ENCODE results near the gene GRIK1. TPM values are rescaled to one million over a fixed set of nuclear protein-coding genes. Genes with fewer than 3 reads are reported as not detected.

GRIK1 gene
- polyA plus RNA-seq, 1 donor (not counting 4 experiments of a cell fraction or from before 2014, with no cell fraction given), result not detected

GRCh38 chr21:29678626-29679025 lies 261.2 kb downstream of the GRIK1 start:
- no peaks in the 10 kb centered on the region for H3K9me1 ChIP-seq (ENCODE audit: control insufficient read depth, extremely low read depth, insufficient read depth, low read length)
- no peak overlapping the region for H3K9ac ChIP-seq (ENCODE audit: control insufficient read depth, extremely low read depth, insufficient read depth, low read length)
- H2AFZ ChIP-seq (ENCODE audit: control insufficient read depth, low read length), result no peak overlapping the region
- dilution Hi-C loops (cut with MboI; ENCODE audit: extremely low pct_ligation_motif_present, low sequenced_read_pairs), result no loop called here
- H3K4me3 ChIP-seq (ENCODE audit: control insufficient read depth in 2 of 3, extremely low read depth in 1 of 3, insufficient read depth in 2 of 3, low read depth in 1 of 3, low read length in 3 of 3), result no peak overlapping the region
- no peaks in the 10 kb centered on the region for H3K27me3 ChIP-seq (ENCODE audit: control insufficient read depth, extremely low read depth, insufficient read depth, low read length)
- no peaks in the 10 kb centered on the region for H3K4me1 ChIP-seq (ENCODE audit: control insufficient read depth, extremely low read depth, insufficient read depth, low read length)
- H3K36me3 ChIP-seq (ENCODE audit: control insufficient read depth in 2 of 2, extremely low read depth in 1 of 2, insufficient read depth in 2 of 2, low read length in 2 of 2), result no peaks in the 10 kb centered on the region
- FAIRE-seq, result no peak
- no peak overlapping the region for H3K4me2 ChIP-seq (ENCODE audit: control insufficient read depth, extremely low read depth, insufficient read depth, low read depth, low read length)
- TF ChIP-seq CTCF (optimal IDR thresholded peaks at IDR 0.05 in 1 of 3, IDR thresholded peaks at IDR 0.05 in 1 of 3, conservative IDR thresholded peaks at IDR 0.05 in 1 of 3; ENCODE audit: extremely low read depth in 1 of 3, insufficient read depth in 2 of 3, low read length in 3 of 3) (no peak), EZH2 (IDR thresholded peaks at IDR 0.05; ENCODE audit: low read length) (no peak)
- H3K27ac ChIP-seq (ENCODE audit: control insufficient read depth, insufficient read depth, low read length), result no peak overlapping the region
- no peaks in the 10 kb centered on the region for H4K20me1 ChIP-seq (ENCODE audit: control insufficient read depth, extremely low read depth, insufficient read depth, low read length)
- no peak for DNase-seq (ENCODE audit: low read depth, low spot score)
- H3K79me2 ChIP-seq (ENCODE audit: control insufficient read depth, insufficient read depth, low read length), result no peaks in the 10 kb centered on the region
- H3K9me3 ChIP-seq (ENCODE audit: control insufficient read depth, low read depth, low read length), result no peaks in the 10 kb centered on the region

DNA sequence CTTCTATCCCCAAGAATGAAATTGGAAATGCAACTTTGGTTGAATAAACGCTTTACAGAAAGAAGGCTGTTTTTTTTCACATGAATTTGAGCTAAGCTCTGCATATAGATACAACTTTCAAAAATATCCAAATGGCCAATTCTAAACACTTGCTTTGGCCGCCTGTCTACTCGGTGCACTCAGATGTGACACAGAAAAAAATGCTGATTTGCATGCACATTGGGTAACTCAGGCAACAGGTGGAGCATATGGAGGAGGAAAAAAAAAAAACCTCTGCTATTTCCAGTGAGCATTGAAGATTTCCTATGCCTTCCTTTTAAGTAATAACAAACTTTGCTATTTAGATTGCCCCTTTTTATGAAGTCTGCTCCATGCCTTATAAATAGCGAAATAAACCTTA lies 262.5 kb downstream of the GRIK1 start:
- Histone ChIP-seq H3K36me3 (ENCODE audit: control insufficient read depth in 2 of 2, extremely low read depth in 1 of 2, insufficient read depth in 2 of 2, low read length in 2 of 2) (no peaks in the 10 kb centered on the region), H3K4me2 (ENCODE audit: control insufficient read depth, extremely low read depth, insufficient read depth, low read depth, low read length) (no peak overlapping the region), H3K9ac (ENCODE audit: control insufficient read depth, extremely low read depth, insufficient read depth, low read length) (no peak overlapping the region), H3K4me1 (ENCODE audit: control insufficient read depth, extremely low read depth, insufficient read depth, low read length) (no peaks in the 10 kb centered on the region), H4K20me1 (ENCODE audit: control insufficient read depth, extremely low read depth, insufficient read depth, low read length) (no peaks in the 10 kb centered on the region), H3K27me3 (ENCODE audit: control insufficient read depth, extremely low read depth, insufficient read depth, low read length) (no peaks in the 10 kb centered on the region), H3K27ac (ENCODE audit: control insufficient read depth, insufficient read depth, low read length) (no peak overlapping the region), H2AFZ (ENCODE audit: control insufficient read depth, low read length) (no peak overlapping the region), H3K9me1 (ENCODE audit: control insufficient read depth, extremely low read depth, insufficient read depth, low read length) (no peaks in the 10 kb centered on the region), H3K79me2 (ENCODE audit: control insufficient read depth, insufficient read depth, low read length) (no peaks in the 10 kb centered on the region), H3K4me3 (ENCODE audit: control insufficient read depth in 2 of 3, extremely low read depth in 1 of 3, insufficient read depth in 2 of 3, low read depth in 1 of 3, low read length in 3 of 3) (no peak overlapping the region), H3K9me3 (ENCODE audit: control insufficient read depth, low read depth, low read length) (no peaks in the 10 kb centered on the region)
- TF ChIP-seq EZH2 (IDR thresholded peaks at IDR 0.05; ENCODE audit: low read length), result no peak
- FAIRE-seq (no peak), DNase-seq (ENCODE audit: low read depth, low spot score) (no peak)
- dilution Hi-C loops (cut with MboI; ENCODE audit: extremely low pct_ligation_motif_present, low sequenced_read_pairs), result no loop called here

- H3K27me3 ChIP-seq (ENCODE audit: control insufficient read depth, extremely low read depth, insufficient read depth, low read length), result no peaks in the 10 kb centered on the region
- H3K4me3 ChIP-seq (ENCODE audit: control insufficient read depth in 2 of 3, extremely low read depth in 1 of 3, insufficient read depth in 2 of 3, low read depth in 1 of 3, low read length in 3 of 3), result no peak overlapping the region
- no peak overlapping the region for H3K9ac ChIP-seq (ENCODE audit: control insufficient read depth, extremely low read depth, insufficient read depth, low read length)
- no peaks in the 10 kb centered on the region for H3K9me1 ChIP-seq (ENCODE audit: control insufficient read depth, extremely low read depth, insufficient read depth, low read length)
- H3K9me3 ChIP-seq (ENCODE audit: control insufficient read depth, low read depth, low read length), result no peaks in the 10 kb centered on the region
- no peaks in the 10 kb centered on the region for H3K4me1 ChIP-seq (ENCODE audit: control insufficient read depth, extremely low read depth, insufficient read depth, low read length)
- no peaks in the 10 kb centered on the region for H3K79me2 ChIP-seq (ENCODE audit: control insufficient read depth, insufficient read depth, low read length)
- H3K27ac ChIP-seq (ENCODE audit: control insufficient read depth, insufficient read depth, low read length), result no peak overlapping the region
- H3K4me2 ChIP-seq (ENCODE audit: control insufficient read depth, extremely low read depth, insufficient read depth, low read depth, low read length), result no peak overlapping the region
- DNase-seq (ENCODE audit: low read depth, low spot score) (no peak), FAIRE-seq (no peak)
- TF ChIP-seq CTCF (optimal IDR thresholded peaks at IDR 0.05 in 1 of 3, IDR thresholded peaks at IDR 0.05 in 1 of 3, conservative IDR thresholded peaks at IDR 0.05 in 1 of 3; ENCODE audit: extremely low read depth in 1 of 3, insufficient read depth in 2 of 3, low read length in 3 of 3) (no peak), EZH2 (IDR thresholded peaks at IDR 0.05; ENCODE audit: low read length) (no peak)
- H3K36me3 ChIP-seq (ENCODE audit: control insufficient read depth in 2 of 2, extremely low read depth in 1 of 2, insufficient read depth in 2 of 2, low read length in 2 of 2), result no peaks in the 10 kb centered on the region
- H4K20me1 ChIP-seq (ENCODE audit: control insufficient read depth, extremely low read depth, insufficient read depth, low read length), result no peaks in the 10 kb centered on the region
- H2AFZ ChIP-seq (ENCODE audit: control insufficient read depth, low read length), result no peak overlapping the region
- dilution Hi-C loops (cut with MboI; ENCODE audit: extremely low pct_ligation_motif_present, low sequenced_read_pairs), result no loop called here
Observed at GRCh38 chr21:29676395-29676794, 263.4 kb downstream of the GRIK1 start.

Measured in keratinocyte (primary cell).